ENCODE measurements around the gene CAP1. TPM values are rescaled to one million over a fixed set of nuclear protein-coding genes. Genes with fewer than 3 reads are reported as not detected.

Gene CAP1
- total and polyA plus RNA-seq, 2 of the 13 experiments (the other 11 are each of a cell fraction or from before 2014, with no cell fraction given), result 174 to 195 TPM

GRCh38 chr1:40096977-40097782 is 56.7 kb downstream of the CAP1 start, which contains the start of gene PPT1 (continued):
- peak; percentile 99 for TF ChIP-seq ZNF687 (CRISPR knock-in tag; IDR thresholded peaks at IDR 0.05)
- TF ChIP-seq THAP9 (CRISPR knock-in tag; IDR thresholded peaks at IDR 0.05; ENCODE audit: borderline replicate concordance), result peak; percentile 87; the same call in 1 of the 2 replicates
- TF ChIP-seq ZNF572 (CRISPR knock-in tag; IDR thresholded peaks at IDR 0.05), result no peak
- TF ChIP-seq ZSCAN20 (CRISPR knock-in tag; IDR thresholded peaks at IDR 0.05; ENCODE audit: borderline replicate concordance), result no peak; the same call in 1 of the 2 replicates
- TF ChIP-seq HHEX (CRISPR knock-in tag; IDR thresholded peaks at IDR 0.05), result no peak
- TF ChIP-seq ZNF549 (CRISPR knock-in tag; IDR thresholded peaks at IDR 0.05), result no peak
- TF ChIP-seq E2F1 (CRISPR knock-in tag; IDR thresholded peaks at IDR 0.05), result peak; percentile 85
- peak; percentile 33 for TF ChIP-seq CEBPG (CRISPR knock-in tag; IDR thresholded peaks at IDR 0.05)
- TF ChIP-seq ZNF639 (CRISPR knock-in tag; conservative IDR thresholded peaks at IDR 0.05), result peak; percentile 58; the same call in 1 of the 2 replicates
- no peak for TF ChIP-seq ZNF672 (CRISPR knock-in tag; IDR thresholded peaks at IDR 0.05)
- 0 out of 2 replicates have a peak, but pooled peaks have one; percentile 34 for TF ChIP-seq EED (CRISPR knock-in tag; IDR thresholded peaks at IDR 0.05)
- TF ChIP-seq SATB2 (CRISPR knock-in tag; IDR thresholded peaks at IDR 0.05), result no peak
- no peak for TF ChIP-seq U2AF1 (optimal IDR thresholded peaks at IDR 0.05; ENCODE audit: low read depth, low read length)
- no peak for TF ChIP-seq ZNF234 (CRISPR knock-in tag; conservative IDR thresholded peaks at IDR 0.05)
- peak; percentile 91 for TF ChIP-seq POLR2G (IDR thresholded peaks at IDR 0.05; ENCODE audit: low read depth, low read length)
- no peak for TF ChIP-seq ELF4 (CRISPR knock-in tag; IDR thresholded peaks at IDR 0.05; ENCODE audit: borderline replicate concordance)
- no peak for TF ChIP-seq ZNF496 (CRISPR knock-in tag; IDR thresholded peaks at IDR 0.05; ENCODE audit: insufficient replicate concordance)
- no peak for TF ChIP-seq PHF5A (CRISPR knock-in tag; IDR thresholded peaks at IDR 0.05; ENCODE audit: low read depth, unreplicated experiment)
- no peak for TF ChIP-seq ZNF780A (CRISPR knock-in tag; IDR thresholded peaks at IDR 0.05)
- 0 out of 2 replicates have a peak, but pooled peaks have one; percentile 56 for TF ChIP-seq ZNF552 (CRISPR knock-in tag; IDR thresholded peaks at IDR 0.05; ENCODE audit: borderline replicate concordance)
